ENCODE measurements around the gene KRTAP6-3.

KRTAP6-3 gene

DNA sequence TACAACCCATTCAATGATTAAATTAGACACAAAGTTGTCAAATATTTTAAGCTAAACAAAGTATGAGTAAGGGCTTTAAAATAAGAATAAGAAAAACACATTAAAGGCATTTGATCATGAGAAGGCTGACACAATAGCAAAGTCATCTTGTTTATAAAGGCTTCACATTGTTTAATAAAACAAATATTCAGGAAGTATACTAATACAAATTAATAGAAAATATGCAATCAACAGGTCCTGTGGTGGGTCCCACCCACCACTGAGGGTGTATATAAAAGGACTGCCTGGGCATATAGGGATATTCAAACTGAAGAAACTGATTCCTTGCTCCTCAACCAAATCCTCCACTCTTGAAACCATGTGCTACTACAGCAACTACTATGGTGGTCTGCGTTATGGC is 42.7 kb downstream of the KRTAP6-3 start, which contains the start of gene KRTAP20-2:
Gene KRTAP20-2, plus strand, starts transcription at position 301 of the 400 bp plus-strand sequence. Its CDS starts 58 bp downstream, at position 359.
- no peak within 1 kb of the TSS for H3K4me3 ChIP-seq (ENCODE audit: low read length, poor library complexity, severe bottlenecking)
- no peaks in the 10 kb centered on the region for H3K9me2 ChIP-seq (replicated peaks; ENCODE audit: low read depth, low read length)
- no peak within 1 kb of the TSS for H2AFZ ChIP-seq (ENCODE audit: low read length)
- no peaks in the 10 kb centered on the region for H4K20me1 ChIP-seq (ENCODE audit: insufficient read depth, low read length, poor library complexity, severe bottlenecking)
- H3K79me2 ChIP-seq (ENCODE audit: insufficient read depth, low read length), result no peaks in the 10 kb centered on the region
- no peaks in the 10 kb centered on the region for H3K36me3 ChIP-seq (ENCODE audit: insufficient read depth, low read length)
- H3K27me3 ChIP-seq (ENCODE audit: insufficient read depth, low read length, poor library complexity, severe bottlenecking), result no peaks in the 10 kb centered on the region
- no peaks in the 10 kb centered on the region for H3K4me1 ChIP-seq (ENCODE audit: insufficient read depth, low read length, poor library complexity, severe bottlenecking)
- no peaks in the 10 kb centered on the region for H3K9me3 ChIP-seq (ENCODE audit: insufficient read depth, low read depth, low read length)
- H3K4me2 ChIP-seq (ENCODE audit: low read depth, low read length, poor library complexity, severe bottlenecking), result no peak within 1 kb of the TSS
- no peak within 1 kb of the TSS for H3K9ac ChIP-seq (ENCODE audit: low read depth, low read length, poor library complexity, severe bottlenecking)
- TF ChIP-seq EZH2phosphoT487 (IDR thresholded peaks at IDR 0.05; ENCODE audit: borderline replicate concordance), result no peak
- TF ChIP-seq, protein P1, sequence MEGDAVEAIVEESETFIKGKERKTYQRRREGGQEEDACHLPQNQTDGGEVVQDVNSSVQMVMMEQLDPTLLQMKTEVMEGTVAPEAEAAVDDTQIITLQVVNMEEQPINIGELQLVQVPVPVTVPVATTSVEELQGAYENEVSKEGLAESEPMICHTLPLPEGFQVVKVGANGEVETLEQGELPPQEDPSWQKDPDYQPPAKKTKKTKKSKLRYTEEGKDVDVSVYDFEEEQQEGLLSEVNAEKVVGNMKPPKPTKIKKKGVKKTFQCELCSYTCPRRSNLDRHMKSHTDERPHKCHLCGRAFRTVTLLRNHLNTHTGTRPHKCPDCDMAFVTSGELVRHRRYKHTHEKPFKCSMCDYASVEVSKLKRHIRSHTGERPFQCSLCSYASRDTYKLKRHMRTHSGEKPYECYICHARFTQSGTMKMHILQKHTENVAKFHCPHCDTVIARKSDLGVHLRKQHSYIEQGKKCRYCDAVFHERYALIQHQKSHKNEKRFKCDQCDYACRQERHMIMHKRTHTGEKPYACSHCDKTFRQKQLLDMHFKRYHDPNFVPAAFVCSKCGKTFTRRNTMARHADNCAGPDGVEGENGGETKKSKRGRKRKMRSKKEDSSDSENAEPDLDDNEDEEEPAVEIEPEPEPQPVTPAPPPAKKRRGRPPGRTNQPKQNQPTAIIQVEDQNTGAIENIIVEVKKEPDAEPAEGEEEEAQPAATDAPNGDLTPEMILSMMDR (conservative IDR thresholded peaks at IDR 0.05; ENCODE audit: low read length), result no peak
- H3F3A ChIP-seq (ENCODE audit: low read depth), result no peaks in the 10 kb centered on the region

DNA sequence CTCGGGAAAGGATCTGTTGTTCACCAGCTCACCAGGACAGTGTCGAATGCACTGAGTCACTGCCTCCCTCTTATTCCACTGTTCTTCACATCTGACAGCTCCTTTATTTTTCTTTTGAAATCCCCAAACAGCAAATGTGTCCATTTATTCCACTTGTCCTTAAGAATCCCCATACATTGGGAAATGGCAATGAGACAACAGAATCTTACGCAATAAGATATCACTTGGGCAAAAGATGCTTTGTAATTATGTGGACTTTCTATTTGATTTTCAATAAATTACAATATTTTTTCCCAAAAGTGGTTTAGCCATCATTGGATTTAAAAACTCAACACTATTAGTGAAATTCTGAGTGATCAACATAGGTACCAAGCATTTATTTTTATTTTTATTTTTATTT is 46.4 kb downstream of the KRTAP6-3 start:
- Histone ChIP-seq H3K4me2 (ENCODE audit: low read depth, low read length, poor library complexity, severe bottlenecking) (no peak overlapping the region), H3K9me3 (ENCODE audit: insufficient read depth, low read depth, low read length) (no peaks in the 10 kb centered on the region), H3K4me3 (ENCODE audit: low read length, poor library complexity, severe bottlenecking) (no peak overlapping the region), H2AFZ (ENCODE audit: low read length) (no peak overlapping the region), H3K9me2 (replicated peaks; ENCODE audit: low read depth, low read length) (no peaks in the 10 kb centered on the region), H4K20me1 (ENCODE audit: insufficient read depth, low read length, poor library complexity, severe bottlenecking) (no peaks in the 10 kb centered on the region), H3K4me1 (ENCODE audit: insufficient read depth, low read length, poor library complexity, severe bottlenecking) (no peaks in the 10 kb centered on the region), H3K79me2 (ENCODE audit: insufficient read depth, low read length) (no peaks in the 10 kb centered on the region), H3K36me3 (ENCODE audit: insufficient read depth, low read length) (no peaks in the 10 kb centered on the region), H3F3A (ENCODE audit: low read depth) (no peaks in the 10 kb centered on the region), H3K27me3 (ENCODE audit: insufficient read depth, low read length, poor library complexity, severe bottlenecking) (no peaks in the 10 kb centered on the region), H3K9ac (ENCODE audit: low read depth, low read length, poor library complexity, severe bottlenecking) (no peak overlapping the region)
- TF ChIP-seq, protein P1 (conservative IDR thresholded peaks at IDR 0.05; ENCODE audit: low read length), result no peak
- TF ChIP-seq EZH2phosphoT487 (IDR thresholded peaks at IDR 0.05; ENCODE audit: borderline replicate concordance), result no peak

DNA sequence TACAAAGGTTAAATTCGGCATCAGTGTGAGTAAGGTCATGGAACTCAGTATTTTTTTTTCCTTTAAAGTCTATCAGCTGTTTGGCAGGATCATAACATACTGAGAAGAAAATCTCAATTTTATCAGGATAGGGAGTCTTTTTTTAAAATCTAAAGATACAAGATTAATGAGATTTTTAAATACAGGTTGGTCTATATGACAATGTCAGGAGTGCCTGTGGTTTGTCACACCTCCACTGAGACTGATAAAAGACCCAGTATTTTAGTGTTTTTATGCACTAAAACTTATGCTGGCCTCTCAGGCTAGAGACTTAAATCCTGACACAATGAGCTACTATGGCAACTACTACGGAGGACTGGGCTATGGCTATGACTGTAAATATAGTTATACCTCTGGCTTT is 50.3 kb downstream of the KRTAP6-3 start, which contains the start of gene KRTAP20-3:
Gene KRTAP20-3, plus strand, starts transcription at position 301 of the 400 bp plus-strand sequence.
- Histone ChIP-seq H2AFZ (ENCODE audit: low read length) (no peak within 1 kb of the TSS), H3K4me1 (ENCODE audit: insufficient read depth, low read length, poor library complexity, severe bottlenecking) (no peaks in the 10 kb centered on the region), H3K9me2 (replicated peaks; ENCODE audit: low read depth, low read length) (no peaks in the 10 kb centered on the region), H3K27me3 (ENCODE audit: insufficient read depth, low read length, poor library complexity, severe bottlenecking) (no peaks in the 10 kb centered on the region), H3K4me2 (ENCODE audit: low read depth, low read length, poor library complexity, severe bottlenecking) (no peak within 1 kb of the TSS), H3K9me3 (ENCODE audit: insufficient read depth, low read depth, low read length) (no peaks in the 10 kb centered on the region), H3K4me3 (ENCODE audit: low read length, poor library complexity, severe bottlenecking) (no peak within 1 kb of the TSS), H3K79me2 (ENCODE audit: insufficient read depth, low read length) (no peaks in the 10 kb centered on the region), H3K36me3 (ENCODE audit: insufficient read depth, low read length) (no peaks in the 10 kb centered on the region), H3K9ac (ENCODE audit: low read depth, low read length, poor library complexity, severe bottlenecking) (no peak within 1 kb of the TSS), H4K20me1 (ENCODE audit: insufficient read depth, low read length, poor library complexity, severe bottlenecking) (no peaks in the 10 kb centered on the region), H3F3A (ENCODE audit: low read depth) (no peaks in the 10 kb centered on the region)
- TF ChIP-seq, protein P1 (conservative IDR thresholded peaks at IDR 0.05; ENCODE audit: low read length), result no peak
- no peak for TF ChIP-seq EZH2phosphoT487 (IDR thresholded peaks at IDR 0.05; ENCODE audit: borderline replicate concordance)

Measured in Loucy (cell line).